NCI-H2171 treated with DMSO at 0.1 percent for 48 hours (cell line): ENCODE results near the gene MKNK1.

Experiments used
- DNase-seq: peaks from one replicate; lab custom pipeline; 2025; lab: John Stamatoyannopoulos, UW

The MKNK1 gene

GRCh38 chr1:46618754-46619415 is 14.8 kb upstream of the MKNK1 start:
- no peak for DNase-seq

GRCh38 chr1:46617833-46618232 is 13.8 kb upstream of the MKNK1 start:
- DNase-seq: no peak

- no peak for DNase-seq
These were observed 13.2 kb upstream of the MKNK1 start for GRCh38 chr1:46617108-46617800.

GRCh38 chr1:46616277-46617107 is 12.4 kb upstream of the MKNK1 start, which contains the start of gene MOB3C:
Gene MOB3C (minus strand): TSS chr1:46616811. CDS start chr1:46613321, 3,490 bp downstream.
- DNase-seq: no peak

GRCh38 chr1:46615735-46616134 is 11.7 kb upstream of the MKNK1 start:
- DNase-seq: no peak

- DNase-seq: no peak
These were observed 11.0 kb upstream of the MKNK1 start for GRCh38 chr1:46615088-46615487.

GRCh38 chr1:46614604-46614984 is 10.5 kb upstream of the MKNK1 start:
- DNase-seq: no peak

GRCh38 chr1:46613661-46614603 is 9.9 kb upstream of the MKNK1 start:
- DNase-seq: peak; percentile 88

GRCh38 chr1:46612937-46613660 is 9.0 kb upstream of the MKNK1 start:
- DNase-seq: no peak

GRCh38 chr1:46611691-46612221 is 7.7 kb upstream of the MKNK1 start:
- DNase-seq: no peak

GRCh38 chr1:46607345-46608130 is 3.5 kb upstream of the MKNK1 start:
- DNase-seq: no peak

GRCh38 chr1:46606255-46606965 is 2.3 kb upstream of the MKNK1 start:
- DNase-seq: no peak

GRCh38 chr1:46605232-46605631 is 1.2 kb upstream of the MKNK1 start:
- DNase-seq: no peak

- DNase-seq: peak; percentile 23
These were observed 599 bp downstream of the MKNK1 start for GRCh38 chr1:46603481-46603857.

- no peak for DNase-seq
These were observed 2.6 kb downstream of the MKNK1 start for GRCh38 chr1:46601257-46602007.

GRCh38 chr1:46599059-46599970 is 4.8 kb downstream of the MKNK1 start:
- DNase-seq: no peak

GRCh38 chr1:46596846-46597245 is 7.2 kb downstream of the MKNK1 start:
- no peak for DNase-seq
